ENCODE results near the gene OR14C36.
"Not testable (repeated sequence)": the region's sequence is repeated elsewhere in the genome, so short reads cannot be mapped to it uniquely, and the experiment has no call there.

The OR14C36 gene, protein sequence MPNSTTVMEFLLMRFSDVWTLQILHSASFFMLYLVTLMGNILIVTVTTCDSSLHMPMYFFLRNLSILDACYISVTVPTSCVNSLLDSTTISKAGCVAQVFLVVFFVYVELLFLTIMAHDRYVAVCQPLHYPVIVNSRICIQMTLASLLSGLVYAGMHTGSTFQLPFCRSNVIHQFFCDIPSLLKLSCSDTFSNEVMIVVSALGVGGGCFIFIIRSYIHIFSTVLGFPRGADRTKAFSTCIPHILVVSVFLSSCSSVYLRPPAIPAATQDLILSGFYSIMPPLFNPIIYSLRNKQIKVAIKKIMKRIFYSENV

DNA sequence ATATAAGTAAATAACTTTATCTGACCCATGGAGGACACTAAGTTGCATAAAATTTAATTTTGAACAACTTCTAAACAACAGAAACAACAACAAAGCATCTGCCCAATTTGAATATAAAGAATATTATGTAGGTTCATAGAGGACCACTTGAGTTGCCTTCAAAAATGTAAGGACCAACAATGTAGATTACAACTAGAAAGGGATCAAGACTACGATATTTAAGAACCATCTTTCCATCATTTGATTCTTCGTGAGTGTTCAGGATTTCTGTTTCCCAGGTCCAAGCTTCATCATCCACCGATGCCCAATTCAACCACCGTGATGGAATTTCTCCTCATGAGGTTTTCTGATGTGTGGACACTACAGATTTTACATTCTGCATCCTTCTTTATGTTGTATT, at the start of gene OR14C36:
OR14C36 (plus strand) TSS at position 301 of the 400 bp plus-strand sequence; CDS start at position 301, 0 bp downstream.
- no peak for DNase-seq (ENCODE audit: extremely low read depth in 1 of 2, low read depth in 1 of 2)

DNA sequence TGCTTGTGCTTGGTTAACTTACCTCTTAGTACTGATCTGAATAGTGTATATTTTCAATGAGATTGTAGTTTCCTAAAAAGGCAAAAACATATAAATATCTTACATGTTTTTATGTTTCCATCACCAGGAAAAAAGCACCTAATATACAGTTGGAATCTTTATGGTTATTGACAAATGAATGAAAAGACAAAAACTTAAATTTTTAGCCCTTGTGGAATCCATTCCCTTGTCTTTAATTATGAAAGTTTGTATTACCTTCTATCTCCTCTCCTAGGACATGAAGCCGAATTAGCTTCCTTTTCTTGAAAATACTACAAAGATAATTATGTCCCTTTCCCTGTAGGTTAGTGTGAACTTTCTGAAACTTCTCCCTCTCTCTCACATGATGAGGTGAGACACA, 45.3 kb upstream of the OR14C36 start, which contains the start of gene OR2T12:
OR2T12 (minus strand) TSS at position 101 of the 400 bp plus-strand sequence. CDS start 7,846 bp downstream, outside the sequence.
- DNase-seq (ENCODE audit: extremely low read depth in 1 of 2, low read depth in 1 of 2), result no peak

DNA sequence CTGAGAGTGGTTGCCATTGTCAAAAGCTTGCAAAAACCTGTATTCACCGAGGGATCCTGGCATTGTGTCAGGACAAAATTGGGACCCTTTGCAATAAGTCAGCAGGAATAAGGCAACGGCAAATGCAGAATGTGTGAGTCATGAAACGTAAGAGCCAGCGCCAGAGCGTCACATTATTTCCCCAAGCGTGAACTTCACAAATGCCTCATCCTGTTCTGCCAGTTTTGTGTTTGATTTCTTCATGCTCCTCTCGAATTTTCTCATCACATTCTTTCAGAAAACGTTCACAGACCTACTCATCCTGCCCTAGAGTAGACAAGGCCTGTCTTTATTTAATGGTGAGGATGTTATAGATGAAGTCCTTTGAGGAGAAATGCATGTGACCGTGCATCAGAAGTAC, 42.9 kb upstream of the OR14C36 start:
- DNase-seq (ENCODE audit: extremely low read depth in 1 of 2, low read depth in 1 of 2), result not testable (repeated sequence)

DNA sequence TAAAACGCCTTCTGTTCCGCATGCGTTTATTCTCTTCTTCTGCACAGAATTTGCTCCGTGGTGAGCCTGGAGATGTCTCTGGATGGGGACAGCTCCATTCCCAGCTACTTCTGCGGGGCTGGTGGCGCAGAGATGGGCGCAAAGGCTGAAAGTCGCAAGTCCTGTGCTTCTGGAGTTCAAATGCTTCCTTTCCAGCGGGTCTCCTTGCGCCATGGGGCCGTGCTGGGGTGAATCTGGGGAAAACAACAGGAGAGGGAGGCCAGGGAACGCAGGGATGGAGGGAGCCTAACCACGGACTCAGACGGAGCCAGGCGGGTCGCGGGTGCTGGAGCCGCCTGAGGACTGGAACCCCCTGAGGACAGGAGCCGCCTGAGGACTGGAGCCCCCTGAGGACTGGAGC, 42.5 kb upstream of the OR14C36 start:
- no peak for DNase-seq (ENCODE audit: extremely low read depth in 1 of 2, low read depth in 1 of 2)

DNA sequence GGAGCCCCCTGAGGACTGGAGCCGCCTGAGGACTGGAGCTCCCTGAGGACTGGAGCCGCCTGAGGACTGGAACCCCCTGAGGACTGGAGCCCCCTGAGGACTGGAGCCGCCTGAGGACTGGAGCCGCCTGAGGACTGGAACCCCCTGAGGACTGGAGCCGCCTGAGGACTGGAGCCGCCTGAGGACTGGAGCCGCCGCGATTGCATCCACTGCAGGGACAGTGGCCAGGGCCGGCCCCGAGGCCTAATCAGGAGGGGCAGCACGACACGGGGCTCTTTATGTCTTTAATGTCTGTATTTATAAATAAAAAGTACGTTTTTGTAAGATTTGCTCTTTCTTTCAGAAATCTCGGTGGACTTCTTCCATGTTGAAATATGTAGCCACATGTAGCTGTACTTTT, 41.8 kb upstream of the OR14C36 start:
- not testable (repeated sequence) for DNase-seq (ENCODE audit: extremely low read depth in 1 of 2, low read depth in 1 of 2)

DNA sequence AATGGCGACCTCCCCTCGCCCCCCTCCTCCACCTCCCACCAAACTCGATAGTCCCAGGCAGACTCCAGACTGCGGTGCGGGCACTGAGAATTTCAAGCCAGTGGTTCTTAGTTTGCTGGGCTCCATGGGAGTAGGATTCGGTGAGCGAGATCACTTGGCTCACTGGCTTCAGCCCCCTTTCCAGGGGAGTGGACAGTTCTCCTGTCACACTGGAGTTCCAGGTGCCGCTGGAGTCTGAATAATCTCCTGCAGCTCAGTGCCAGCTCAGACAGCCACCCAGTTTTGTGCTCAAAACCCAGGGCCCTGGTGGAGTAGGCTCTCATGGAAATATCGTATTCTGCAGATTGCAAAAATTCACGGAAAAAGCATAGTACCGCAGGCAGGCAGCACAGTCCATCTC, 31.8 kb upstream of the OR14C36 start:
- DNase-seq (ENCODE audit: extremely low read depth in 1 of 2, low read depth in 1 of 2), result no peak

DNA sequence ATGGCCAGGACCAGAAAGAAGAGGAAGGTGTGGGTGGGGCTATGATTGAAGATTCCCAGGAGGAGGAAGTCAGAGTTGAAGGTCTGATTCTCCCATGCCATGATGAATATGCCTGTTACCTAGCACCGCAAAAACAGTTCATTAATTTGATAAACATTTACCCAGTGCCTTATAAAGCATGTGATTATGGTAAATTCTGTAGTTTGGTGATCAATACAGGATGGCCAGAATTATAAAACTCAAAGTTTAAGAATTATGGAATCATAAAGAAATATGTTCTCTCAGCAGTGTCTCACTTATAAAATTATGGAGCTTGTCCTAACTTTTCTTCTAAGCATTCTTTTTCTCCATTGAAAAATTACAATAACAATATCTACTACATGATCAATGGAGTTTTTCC, 24.1 kb upstream of the OR14C36 start, which contains the start of gene OR2M7:
OR2M7 (minus strand) TSS at position 101 of the 400 bp plus-strand sequence; CDS start at position 101, 0 bp downstream.
- DNase-seq (ENCODE audit: extremely low read depth in 1 of 2, low read depth in 1 of 2), result no peak

DNA sequence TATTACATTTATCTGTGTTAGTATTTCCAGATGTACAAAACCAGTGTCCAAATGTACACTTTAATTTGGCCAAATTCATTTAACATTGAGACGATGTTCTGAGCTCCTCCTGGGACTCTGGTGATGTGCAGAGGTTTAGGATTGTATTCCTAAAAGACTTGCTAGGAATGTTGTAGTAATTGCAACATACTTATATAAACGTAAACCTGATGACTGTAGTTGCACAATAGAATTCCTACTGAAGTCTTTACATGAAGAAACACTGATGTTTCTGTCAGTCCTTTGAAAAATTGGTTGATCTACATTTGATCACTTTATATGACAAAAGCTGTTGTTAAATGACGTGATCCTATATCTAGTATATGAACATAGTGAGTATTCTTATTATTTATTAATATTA, 5.1 kb upstream of the OR14C36 start:
- no peak for DNase-seq (ENCODE audit: extremely low read depth in 1 of 2, low read depth in 1 of 2)

DNA sequence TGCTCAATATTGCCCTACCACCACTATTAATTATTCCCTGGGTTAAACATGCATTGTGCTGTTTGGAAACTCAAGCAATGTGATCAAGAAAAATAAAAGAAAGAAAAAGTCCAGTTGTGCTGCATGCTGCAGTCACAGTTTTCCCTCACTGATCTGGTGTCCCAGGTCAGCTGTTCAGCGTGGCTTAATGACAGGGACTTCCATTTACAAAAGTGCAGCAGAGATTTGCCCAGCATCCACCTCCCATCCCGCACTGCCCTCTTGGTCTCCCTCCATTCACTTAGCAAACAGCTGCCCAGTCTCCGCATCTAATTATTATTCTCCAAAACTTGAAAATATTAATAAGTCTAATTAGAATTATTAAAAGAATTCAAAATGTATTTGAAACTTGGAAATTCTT, 10.8 kb downstream of the OR14C36 start:
- no peak for DNase-seq (ENCODE audit: extremely low read depth in 1 of 2, low read depth in 1 of 2)

DNA sequence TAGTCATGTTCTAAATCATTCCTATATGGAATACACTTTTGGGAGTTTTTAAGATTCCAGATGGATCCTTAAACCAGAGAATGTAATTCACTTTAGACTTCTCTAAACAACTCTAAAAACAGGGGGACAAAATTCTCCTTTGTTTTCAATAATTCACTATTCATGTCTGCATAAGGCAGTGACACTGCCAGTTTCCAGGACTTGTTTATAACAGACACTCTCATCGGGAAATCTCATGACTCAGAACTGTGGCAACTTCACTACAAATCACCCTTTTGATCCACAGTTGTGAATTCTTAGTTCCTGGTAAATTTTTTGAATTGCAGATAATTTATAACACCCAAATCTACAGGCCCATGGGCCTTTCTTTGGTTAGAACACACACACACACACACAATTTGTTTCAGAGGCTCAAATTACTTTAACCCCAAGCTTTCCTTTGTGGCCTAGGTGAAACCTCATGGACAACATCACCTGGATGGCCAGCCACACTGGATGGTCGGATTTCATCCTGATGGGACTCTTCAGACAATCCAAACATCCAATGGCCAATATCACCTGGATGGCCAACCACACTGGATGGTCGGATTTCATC, 12.6 kb downstream of the OR14C36 start, which contains the start of gene OR2T4:
OR2T4 (plus strand) TSS at position 545 of the 595 bp plus-strand sequence; CDS start at position 545, 0 bp downstream.
- DNase-seq (ENCODE audit: extremely low read depth in 1 of 2, low read depth in 1 of 2), result no peak

DNA sequence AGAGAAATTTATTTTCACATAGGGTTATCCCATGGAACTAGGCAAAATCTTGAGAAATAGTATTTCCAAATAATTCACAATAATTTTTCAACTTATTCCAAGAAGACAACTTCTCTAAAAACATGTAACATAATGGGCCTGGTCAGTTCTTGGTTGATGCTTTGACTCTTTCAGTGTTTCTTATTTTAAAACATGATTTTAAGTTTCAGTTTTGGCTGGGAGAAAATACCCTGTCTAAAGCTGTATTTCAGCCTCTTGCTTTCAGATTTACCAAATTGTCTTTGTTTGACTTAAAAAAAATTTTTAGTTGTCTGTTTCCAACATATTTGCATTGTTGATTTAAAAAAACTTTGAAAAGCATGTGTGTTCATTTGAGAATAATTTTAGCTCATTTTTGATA, 18.0 kb downstream of the OR14C36 start:
- DNase-seq (ENCODE audit: extremely low read depth in 1 of 2, low read depth in 1 of 2), result no peak

DNA sequence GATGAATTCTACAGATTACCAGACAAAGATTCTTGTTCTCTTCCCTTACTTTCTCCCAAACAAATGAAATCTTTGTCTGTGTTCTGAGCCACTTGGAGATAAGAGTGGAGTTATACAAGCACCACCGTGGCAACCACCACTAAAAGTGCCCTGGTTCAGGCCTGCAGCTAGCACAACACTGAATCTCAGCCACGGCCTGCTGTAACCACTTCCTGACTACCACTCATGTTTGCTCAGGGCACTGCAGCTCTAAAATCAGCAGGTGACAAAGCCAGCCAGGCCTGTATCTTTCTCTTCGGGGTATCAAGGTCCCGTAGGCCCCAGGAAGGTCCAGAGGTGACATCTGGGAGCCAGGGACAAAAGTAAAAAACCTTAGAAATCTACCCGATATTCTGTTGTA, 23.8 kb downstream of the OR14C36 start:
- DNase-seq (ENCODE audit: extremely low read depth in 1 of 2, low read depth in 1 of 2), result no peak

DNA sequence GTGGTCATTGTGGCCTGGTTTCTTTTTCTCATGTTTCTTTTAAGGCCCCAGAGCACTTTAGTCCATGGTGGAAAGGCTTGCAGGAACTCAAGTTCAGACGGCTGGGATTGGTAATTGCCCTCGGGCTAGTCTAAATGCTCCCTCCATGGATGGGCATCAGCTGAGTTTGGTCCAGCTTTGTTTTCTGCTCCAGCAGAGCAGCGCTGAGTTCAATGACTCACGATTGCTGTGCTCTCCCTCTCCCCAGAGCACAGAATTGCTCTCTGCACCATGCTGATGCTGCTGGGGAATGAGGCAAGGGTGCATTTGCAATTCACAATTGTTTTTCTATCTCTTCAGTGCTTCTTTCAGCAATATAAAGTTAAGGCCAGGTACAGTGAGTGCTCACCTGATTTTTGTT, 25.2 kb downstream of the OR14C36 start:
- DNase-seq (ENCODE audit: extremely low read depth in 1 of 2, low read depth in 1 of 2), result no peak

DNA sequence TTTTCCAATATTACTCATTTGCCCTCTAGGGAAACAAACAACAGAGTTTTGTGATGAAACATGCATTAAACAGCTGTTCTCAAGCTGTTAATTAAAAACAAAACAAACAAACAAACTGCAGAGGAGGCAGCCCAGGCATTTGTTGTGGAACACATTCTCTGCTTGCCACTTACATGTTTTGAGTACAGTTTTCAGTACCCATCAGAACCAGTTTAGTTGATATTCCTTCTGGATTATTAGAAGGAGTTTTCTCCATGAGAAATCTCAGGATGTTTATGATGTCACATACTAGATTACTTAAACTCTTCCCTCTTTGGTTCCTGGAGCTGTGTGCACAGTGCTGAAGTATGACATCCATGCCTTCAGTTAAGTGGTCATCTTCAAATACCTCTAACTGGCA, 26.9 kb downstream of the OR14C36 start, which contains the start of gene OR2T6:
OR2T6 (plus strand) TSS at position 301 of the 400 bp plus-strand sequence. CDS start 11,863 bp downstream, outside the sequence.
- no peak for DNase-seq (ENCODE audit: extremely low read depth in 1 of 2, low read depth in 1 of 2)

DNA sequence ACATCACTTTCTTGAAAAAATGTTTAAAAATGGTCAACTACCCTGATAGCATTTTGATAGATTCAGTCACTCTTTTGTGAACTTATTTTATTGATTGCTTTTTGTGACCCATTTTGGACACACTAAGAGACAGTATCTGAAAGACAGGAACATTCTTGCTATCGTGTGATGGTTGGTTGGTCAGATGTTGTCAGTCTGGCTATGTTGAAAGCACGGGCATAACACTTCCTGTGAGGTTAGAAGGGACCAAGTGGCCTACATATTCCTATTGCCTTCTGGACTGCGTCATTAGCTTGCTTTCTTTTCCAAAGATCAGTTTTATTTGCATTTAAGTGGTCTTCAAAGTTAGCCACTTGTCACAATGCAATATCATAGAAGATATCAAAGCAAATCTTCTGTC, 28.3 kb downstream of the OR14C36 start:
- no peak for DNase-seq (ENCODE audit: extremely low read depth in 1 of 2, low read depth in 1 of 2)

DNA sequence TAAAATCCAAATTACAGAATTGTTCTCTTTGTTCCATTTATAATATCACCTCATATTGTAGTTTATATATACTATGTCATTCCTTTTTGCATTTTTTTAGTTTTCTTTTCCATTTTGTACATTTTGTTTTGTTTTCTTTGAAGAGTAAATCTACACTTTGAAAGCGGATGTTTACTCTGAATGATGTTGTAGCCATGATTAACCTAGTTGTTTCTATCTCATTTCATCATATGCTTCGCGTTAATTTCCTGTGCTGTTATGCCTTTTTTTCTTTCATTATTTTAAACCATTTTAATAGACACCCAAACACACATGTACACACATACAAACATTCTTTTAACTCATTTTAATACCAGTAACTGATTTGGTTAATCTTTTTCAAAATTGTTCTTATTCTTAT, 32.3 kb downstream of the OR14C36 start:
- no peak for DNase-seq (ENCODE audit: extremely low read depth in 1 of 2, low read depth in 1 of 2)

DNA sequence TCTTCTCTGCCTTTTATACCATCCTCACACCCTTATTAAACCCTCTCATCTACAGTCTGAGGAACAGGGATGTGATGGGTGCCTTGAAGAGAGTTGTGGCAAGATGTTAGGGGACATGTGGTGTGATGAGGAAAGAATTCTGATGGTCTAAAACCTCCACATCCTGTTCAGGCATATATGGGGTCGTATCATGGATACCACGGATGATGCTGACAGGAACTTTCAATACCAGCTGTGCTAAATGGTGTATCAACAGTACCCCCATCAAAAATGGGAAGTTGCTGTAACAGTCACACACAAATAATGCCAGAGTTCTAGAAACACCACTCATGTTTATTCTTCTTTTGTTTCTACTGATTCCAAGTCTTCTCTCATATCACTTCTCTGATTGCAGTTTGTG, 39.9 kb downstream of the OR14C36 start:
- no peak for DNase-seq (ENCODE audit: extremely low read depth in 1 of 2, low read depth in 1 of 2)

DNA sequence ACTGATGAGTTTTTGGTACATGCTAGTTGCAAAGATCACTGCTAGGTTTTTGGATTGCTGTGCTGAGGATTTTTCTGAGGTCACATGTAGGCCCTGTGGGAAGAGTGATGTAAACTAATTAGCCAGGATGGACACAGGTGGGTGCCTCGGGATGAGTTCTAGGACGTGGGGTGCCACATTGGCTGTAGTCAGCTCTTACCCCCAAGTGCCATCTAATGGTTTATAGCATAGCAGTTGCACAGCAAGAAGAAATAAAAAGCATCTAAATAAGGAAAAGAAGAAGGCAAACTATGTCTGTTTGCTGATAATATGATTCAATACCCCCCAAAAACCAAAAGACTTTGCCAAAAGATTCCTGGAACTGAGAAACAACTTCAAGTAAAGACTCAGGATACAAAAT, 44.5 kb downstream of the OR14C36 start:
- no peak for DNase-seq (ENCODE audit: extremely low read depth in 1 of 2, low read depth in 1 of 2)

Data from activated CD8-positive, alpha-beta memory T cell treated with anti-CD3 and anti-CD28 coated beads for 1 hour (primary cell).